GM12872 (cell line): ENCODE measurements around the gene PTPN22.

Source experiments
- TF ChIP-seq, protein P1 (sequence below): IDR thresholded peaks from 3 replicates; pipeline ENCODE4 v1.5.1; 2011; ENCODE audit warnings: low read depth, mild to moderate bottlenecking, low read length, moderate library complexity; ENCODE audit not compliant: insufficient read depth

PTPN22 gene

DNA sequence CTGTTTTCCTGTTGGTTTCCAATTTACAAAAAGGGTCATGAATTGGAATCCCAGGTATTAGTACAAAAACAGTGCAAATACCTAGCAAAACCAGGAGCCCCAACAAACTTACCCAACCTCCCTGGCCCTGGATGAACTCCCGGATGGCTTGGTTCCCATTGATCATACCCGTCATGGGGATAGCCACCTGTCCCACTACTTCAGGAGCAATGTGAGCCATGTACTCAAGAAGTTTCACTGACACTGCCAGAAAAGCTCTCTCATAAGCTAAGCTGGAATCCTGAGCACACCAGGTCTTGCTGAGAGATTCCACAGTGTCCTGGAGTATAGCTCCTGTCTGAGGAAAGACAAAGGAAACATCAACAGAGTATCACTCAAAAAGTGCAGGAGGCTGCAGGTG is 10.1 kb upstream of the PTPN22 start:
- TF ChIP-seq, protein P1, sequence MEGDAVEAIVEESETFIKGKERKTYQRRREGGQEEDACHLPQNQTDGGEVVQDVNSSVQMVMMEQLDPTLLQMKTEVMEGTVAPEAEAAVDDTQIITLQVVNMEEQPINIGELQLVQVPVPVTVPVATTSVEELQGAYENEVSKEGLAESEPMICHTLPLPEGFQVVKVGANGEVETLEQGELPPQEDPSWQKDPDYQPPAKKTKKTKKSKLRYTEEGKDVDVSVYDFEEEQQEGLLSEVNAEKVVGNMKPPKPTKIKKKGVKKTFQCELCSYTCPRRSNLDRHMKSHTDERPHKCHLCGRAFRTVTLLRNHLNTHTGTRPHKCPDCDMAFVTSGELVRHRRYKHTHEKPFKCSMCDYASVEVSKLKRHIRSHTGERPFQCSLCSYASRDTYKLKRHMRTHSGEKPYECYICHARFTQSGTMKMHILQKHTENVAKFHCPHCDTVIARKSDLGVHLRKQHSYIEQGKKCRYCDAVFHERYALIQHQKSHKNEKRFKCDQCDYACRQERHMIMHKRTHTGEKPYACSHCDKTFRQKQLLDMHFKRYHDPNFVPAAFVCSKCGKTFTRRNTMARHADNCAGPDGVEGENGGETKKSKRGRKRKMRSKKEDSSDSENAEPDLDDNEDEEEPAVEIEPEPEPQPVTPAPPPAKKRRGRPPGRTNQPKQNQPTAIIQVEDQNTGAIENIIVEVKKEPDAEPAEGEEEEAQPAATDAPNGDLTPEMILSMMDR = no peak

DNA sequence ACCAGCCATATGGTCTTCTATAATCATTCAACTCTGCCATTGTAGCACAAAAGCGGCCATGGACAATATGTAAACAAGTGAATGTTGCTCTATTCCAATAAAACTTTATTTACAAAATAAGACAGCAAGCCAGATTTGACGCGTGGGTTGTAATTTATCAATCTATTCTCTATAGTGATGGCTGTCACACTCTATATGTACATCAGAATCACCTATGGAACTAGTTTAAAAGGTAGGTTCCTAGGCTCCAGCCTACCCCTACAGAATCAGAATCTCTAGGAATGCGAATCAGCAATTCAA is 8.2 kb upstream of the PTPN22 start:
- TF ChIP-seq, protein P1 = no peak

DNA sequence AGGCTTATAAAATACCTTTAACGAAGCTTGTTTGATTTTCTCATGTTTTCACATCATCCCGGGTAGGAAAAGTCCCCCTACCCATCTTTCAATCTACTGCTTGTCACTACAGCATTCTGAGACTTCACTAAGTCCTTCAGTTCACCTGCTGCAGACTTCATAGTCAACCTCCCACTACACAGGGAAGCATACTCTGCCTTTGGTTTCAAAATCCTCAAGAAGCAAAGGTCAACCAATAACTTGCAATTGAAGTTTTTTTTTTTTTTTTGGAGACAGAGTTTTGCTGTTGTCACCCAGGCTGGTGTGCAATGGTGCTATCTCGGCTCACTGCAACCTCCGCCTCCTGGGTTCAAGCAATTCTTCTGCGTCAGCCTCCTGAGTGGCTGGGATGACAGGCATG is 4.7 kb upstream of the PTPN22 start:
- TF ChIP-seq, protein P1 = no peak

DNA sequence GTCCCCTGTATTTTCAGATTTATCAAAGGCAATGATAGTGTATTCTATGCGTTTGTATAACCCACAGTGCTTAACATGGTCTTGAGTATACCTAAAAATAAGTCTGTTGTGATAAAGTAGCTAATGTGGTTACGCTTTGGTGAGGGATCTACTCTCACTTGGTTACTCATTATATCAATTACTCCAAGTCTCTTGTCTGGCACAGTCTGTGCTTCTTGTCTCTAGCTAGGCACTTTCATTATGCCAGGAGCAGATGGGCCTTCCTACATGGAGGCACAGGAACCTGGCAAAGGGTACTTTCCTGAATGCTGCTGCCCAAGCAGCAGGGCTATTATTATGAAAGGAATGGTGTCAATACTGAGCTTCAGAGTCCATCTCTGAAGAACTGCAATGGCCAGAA is 4.2 kb upstream of the PTPN22 start:
- TF ChIP-seq, protein P1 = no peak

DNA sequence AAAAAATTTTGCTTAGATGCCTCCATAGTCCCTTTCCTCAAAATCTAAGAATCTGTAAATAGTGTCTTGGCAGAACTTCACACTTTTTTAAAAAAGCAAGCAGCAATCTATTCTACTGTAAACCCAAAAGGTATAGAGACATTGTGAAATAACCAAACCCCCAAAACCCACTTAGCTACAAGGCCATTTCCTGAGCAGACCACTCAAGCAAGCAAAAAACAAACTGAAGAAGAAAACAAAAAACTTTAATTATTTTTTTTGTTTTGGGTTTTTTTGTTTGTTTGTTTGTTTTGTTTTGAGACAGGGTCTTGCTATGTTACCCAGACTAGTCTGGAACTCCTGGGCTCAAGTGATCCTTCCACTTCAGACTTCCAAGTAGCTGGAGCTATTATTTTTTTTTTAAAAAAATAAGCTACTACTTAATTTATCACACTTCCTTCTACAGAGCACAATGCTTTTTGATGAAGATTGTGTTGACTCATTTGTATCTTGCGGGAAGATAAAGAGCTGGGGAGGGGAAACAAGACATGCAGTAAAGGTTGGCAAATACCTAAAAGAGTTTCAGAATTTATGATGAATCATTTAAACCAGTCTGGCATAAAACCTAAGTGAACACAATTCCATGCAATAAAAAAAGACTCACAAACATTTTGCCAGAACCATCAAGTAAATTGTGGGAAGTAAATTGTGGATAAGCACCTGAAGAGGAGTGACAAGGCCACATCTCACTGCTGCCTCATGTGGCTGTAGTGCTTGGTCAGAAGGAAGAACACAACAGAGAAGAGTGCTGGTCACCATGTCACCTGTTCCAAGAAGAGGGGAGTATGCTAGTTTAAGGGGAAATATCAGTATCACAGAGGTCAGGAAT is 2.7 kb upstream of the PTPN22 start:
- TF ChIP-seq, protein P1 = peak; percentile 72

DNA sequence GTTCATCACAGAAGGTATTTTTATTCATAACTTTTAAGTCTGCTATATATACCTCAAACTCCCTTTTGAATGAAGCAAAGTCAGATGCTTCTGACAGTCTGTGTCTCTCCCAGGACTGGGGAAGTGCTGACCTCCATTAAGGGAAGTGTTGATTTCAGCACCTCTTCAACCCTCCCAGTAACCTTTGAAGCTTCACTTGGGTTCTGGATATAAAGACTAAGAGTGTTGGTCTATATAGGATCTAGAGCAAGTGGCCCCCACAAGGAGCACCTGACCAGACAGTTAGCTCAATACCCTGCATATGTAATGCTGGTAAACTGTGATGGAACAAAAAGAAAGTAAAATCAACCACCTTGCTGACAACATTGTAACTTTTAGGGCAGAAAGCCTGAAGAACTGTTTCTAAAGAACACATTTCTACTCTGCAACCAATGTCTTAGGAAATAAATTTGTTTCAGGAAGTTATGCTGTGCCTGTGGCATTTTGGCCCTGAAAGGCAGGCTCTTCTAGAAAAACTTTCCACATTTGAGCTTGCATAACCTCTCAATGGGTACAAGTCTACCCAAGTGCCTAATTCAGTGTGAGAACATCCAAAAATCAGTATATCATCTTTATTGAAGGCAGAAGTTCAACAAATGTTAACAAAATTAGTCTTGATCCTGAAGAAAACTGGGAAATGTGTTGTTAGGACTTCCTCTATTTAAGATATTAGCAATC is 865 bp upstream of the PTPN22 start:
- TF ChIP-seq, protein P1 = no peak

DNA sequence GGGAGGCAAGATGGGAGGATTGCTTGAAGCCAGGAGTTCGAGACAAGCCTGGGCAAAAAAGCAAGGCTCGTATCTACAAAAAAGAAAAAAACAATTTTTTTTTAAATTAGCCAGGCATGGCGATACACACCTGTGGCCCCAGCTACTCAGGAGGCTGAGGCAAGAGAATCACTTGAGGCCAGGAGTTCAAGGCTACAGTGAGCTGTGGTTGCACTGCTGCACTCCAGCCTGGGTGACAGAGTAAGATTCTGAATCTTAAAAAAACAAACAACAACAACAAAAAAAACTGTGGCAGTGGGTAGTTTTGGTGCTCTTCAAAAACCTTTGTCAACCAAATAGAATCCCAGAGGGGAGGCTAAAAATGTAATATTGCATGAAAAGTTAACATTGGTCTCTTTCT is 734 bp downstream of the PTPN22 start:
- TF ChIP-seq, protein P1 = no peak
